NCI-H146 treated with DMSO at 0.1 percent for 48 hours (cell line): ENCODE results near the gene MDK.

Source experiments
- DNase-seq: peaks from one replicate; lab custom pipeline; 2025; ENCODE audit not compliant: unreplicated experiment; lab: John Stamatoyannopoulos, UW

The MDK gene

DNA sequence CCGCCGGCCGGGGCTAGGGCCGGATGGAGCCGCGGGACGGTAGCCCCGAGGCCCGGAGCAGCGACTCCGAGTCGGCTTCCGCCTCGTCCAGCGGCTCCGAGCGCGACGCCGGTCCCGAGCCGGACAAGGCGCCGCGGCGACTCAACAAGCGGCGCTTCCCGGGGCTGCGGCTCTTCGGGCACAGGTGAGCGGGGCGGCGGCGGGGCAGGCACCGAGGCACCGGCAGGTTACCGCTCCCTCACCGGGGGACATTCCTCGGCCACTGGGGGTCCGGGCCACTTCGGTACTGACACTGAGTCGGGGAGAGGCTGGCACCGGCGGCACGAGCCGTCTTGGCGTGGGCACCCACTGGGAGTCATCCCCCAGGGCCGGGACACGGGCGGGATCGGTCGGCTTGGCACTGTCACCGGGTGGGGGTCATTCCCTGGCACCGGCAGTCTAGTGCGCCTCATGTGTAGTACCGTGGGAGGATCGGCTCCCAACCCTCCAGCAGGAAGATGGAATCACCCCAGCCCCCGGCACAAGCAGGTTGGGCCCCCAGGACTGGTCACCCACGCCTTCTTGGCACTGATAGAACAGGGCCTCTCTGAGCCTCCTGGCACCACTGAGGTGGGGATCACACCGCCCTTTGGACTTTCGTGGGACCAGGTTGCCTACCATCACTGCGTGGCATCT lies 33.7 kb upstream of the MDK start:
- DNase-seq: no peak

DNA sequence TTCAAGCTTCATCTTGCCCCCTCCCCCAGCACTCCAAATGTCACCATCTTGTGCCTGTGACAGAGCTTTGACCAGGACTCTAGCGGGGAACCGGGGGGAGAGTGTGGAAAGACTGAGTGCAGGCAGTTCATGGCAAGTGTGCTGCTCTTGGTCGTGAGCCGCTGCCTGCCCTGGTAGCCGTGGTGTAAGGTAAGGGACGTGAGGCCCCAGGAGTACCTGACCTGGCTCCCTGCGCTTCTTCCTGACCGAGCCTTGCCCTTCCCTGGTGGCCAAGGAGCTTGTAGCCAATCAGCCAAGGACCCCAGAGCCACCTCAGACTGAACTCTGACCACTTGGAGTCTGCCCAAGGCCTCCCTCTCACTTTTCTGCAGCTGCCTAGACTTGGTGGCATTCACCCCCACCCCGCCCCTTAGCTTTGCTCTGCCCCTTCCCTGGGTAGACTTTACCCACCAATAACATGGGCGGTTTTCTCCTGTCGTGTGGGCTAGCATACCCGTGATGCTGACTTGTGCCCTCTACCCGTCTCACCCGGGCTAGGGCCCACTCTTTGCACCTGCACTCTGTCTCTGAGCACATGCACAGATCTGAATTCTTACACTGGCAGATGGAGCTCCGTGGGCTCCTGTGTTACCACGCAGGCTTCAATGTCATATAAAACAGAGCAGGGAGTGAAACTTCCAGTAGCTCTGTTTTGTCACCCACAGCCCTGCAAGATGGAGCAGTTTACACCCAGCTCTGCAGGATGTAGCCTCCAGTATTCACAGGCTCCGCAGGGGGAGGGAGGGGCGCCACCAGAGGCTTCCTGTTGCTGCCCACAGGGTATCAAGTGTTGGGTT lies 32.7 kb upstream of the MDK start:
- no peak for DNase-seq

DNA sequence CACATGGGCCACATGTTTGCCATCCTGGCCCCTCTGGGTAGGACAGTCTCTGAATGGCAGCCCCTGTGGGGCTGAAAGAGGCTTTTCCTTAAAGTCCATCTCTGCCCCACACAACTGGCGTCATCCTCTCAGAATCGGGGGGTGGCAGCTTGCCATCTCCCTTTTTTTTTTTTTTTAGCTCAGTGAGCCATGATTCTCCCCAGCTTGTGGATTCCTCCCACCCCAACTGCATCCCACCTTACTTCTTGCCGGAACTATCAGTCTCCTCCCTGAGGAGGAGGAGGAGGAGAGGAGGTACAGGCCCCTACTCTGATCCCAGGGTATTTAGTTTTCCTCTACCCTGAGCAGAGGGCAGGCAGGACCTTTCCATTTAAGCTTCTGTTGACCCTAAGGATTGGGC lies 30.8 kb upstream of the MDK start:
- no peak for DNase-seq

DNA sequence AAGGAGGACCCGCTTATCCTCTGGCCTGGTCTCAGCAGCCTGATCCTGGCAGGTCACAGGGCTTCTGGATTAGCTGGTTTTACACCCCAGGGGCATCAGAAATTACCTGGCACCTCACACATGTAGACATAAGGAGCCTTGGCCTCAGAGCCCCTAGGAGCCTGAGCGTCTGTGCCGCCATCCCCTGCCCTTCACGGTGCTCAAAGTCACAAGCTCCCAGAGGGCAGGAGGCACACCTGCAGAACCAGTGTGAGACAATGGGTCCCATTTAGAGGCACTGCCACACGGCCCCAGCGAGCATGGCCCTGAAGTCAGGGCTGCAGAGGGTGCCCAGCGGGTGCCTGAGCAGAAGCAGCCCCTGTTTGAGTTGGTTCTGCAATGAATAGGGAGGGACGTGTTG lies 30.3 kb upstream of the MDK start:
- no peak for DNase-seq

DNA sequence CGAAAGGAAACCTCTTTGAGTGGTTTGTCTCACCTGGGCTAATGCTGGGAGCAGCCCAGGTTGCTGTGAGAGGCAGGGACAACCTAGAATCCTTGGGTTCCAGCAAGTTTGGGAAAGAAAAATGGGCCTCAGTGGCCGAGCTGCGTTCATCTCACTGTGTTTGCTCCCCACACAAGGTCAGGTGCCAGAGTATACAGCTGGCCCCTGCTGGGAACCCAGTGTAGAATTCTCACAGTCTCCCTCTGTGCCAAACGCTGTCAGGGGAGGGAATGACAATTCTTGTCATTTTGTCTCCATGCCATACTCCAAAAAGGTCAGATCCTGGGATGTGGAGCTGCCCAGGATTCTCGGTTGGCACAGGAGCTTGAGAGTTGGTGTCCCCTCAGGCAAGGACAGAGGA lies 29.9 kb upstream of the MDK start:
- no peak for DNase-seq

DNA sequence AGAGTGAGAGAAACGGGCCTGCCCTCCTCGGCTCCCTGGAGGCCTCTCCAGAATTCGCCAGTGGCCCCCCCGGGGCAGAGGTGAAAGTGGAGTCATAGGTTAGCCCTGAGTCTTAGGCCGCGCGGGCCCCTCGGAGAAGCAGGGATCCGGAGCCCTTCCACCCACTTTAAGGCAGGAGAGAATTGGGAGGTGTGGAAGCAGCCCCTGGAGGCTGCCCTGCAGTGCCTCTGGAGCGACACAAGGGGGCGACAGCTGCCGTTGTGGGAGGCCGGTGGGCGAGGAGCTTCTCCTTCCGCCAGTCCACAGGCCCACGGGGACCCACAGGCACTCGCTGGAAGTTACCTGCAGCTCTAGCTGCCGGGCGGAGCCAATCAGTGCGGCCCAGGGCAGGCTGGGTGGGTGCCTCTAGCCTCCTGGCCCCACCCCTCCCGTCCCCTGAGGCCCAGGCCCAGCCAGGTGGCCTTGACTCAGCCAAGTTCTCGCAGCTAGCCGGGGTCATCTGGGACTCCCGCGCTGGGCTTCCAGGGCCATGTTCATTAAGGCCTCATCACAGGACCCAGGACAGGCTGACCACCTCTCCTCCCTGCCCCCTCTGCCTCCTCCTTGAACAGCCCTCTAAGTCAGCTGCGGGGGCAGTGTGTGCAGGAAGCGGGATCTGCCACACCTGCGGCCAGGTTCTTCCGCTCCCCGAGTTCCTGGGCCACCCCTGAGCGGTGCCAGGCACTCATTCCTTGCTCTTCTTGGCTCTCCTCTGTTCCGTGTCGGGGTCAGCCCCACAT lies 29.2 kb upstream of the MDK start:
- DNase-seq: no peak

DNA sequence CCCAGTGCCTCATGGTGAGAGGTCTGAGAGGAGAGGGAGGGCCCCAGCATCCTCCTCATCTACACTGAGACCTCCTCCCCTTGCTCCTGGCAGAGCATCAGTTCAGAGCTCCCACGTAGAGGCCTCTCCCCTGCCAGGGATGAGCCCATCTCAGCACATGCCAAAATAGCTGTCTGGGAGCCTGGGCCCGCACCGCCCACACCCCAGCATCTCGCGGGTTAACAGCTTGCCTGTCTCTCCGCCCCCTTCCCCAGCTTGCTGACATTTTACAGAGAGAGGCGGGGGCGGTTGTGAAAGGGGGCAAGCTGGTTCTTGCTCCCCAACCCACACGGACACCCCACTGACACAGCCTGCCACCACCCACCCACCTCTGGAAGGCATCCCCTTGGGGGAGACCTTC lies 27.8 kb upstream of the MDK start:
- DNase-seq: no peak

DNA sequence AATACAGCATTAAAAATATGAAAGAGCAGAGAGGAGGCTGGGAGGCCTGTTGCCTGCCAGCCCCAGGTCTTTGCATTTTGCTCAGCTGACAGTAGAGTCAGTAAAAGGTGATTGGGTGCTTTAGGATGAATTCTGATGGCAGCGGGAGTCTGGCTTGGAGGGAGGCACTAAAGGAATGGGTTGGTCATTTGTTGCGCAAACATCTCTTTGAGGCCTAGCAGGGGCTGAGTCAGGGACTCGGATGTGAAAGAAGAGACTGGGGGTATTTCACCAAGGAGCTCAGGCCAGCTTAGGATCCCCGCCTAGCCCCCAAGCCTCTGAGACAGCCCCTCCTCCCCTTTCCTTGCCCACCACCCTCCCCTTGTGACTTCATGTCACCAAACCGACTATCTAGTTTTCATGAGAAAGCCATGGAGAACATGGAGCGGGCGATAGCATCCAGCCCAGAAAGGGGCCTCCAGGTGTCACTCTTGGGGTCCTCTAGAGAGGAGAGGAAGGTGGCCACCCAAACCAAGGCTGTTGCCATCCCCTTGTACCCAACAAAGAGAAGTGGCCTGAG lies 24.5 kb upstream of the MDK start:
- no peak for DNase-seq

DNA sequence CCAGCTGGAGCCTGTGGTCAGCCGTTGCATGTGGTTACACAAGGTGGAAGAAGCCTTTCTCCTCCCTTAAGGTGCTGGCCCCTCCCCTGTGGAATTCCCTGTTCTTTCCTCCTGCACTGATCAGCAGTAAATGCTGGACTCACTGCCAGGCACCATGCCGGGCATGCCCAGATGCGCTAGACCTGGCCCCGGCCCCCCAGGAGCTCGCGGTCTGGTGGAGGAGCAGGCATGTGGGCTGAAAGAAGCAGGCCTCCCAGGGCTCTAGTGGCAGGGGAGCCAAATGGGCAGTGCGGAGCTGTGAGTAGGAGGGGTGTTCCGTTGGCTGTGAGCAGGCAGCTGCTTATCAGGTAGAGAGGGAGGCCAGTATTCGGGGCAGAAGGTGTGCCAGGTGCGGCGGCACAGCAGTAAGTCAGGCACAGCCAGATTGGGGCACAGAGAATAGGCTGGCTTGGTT lies 24.0 kb upstream of the MDK start:
- no peak for DNase-seq

DNA sequence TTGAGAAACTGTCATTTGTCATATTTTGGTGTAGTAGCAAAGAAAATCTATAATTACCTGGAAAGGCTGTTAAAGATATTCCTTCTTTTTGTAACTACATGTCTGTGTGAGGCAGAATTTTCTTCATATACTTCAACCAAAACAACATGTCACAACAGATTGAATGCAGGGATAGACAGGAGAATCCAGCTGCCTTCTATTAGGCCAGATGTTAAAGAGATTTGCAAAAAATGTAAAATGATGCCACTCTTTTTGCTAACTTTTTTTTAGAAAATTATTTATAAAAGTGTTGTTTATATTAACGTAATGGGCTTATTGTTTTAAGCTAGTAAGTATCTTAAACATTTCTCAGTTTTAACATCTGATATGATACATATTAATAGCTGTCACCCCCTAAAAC lies 21.5 kb upstream of the MDK start:
- no peak for DNase-seq

DNA sequence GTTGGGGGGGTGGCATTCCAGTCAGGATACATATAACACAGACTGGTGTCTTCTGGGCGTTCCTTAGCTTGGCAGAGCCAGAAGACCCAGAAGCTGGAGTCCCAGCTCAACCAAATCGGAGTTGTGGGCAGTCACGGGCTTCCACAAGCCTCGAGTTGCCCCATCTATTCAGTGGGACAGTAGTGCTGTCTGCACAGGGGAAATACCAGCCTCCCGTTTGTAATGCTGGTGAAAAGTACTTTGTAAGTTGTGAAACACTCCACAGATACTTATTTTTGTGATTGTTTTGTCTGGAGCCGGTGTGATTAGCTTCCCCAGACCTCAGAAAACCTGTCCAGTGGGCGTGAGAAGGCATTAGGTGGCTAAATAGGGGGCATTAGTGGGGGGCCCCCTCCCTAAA lies 20.6 kb upstream of the MDK start:
- no peak for DNase-seq

DNA sequence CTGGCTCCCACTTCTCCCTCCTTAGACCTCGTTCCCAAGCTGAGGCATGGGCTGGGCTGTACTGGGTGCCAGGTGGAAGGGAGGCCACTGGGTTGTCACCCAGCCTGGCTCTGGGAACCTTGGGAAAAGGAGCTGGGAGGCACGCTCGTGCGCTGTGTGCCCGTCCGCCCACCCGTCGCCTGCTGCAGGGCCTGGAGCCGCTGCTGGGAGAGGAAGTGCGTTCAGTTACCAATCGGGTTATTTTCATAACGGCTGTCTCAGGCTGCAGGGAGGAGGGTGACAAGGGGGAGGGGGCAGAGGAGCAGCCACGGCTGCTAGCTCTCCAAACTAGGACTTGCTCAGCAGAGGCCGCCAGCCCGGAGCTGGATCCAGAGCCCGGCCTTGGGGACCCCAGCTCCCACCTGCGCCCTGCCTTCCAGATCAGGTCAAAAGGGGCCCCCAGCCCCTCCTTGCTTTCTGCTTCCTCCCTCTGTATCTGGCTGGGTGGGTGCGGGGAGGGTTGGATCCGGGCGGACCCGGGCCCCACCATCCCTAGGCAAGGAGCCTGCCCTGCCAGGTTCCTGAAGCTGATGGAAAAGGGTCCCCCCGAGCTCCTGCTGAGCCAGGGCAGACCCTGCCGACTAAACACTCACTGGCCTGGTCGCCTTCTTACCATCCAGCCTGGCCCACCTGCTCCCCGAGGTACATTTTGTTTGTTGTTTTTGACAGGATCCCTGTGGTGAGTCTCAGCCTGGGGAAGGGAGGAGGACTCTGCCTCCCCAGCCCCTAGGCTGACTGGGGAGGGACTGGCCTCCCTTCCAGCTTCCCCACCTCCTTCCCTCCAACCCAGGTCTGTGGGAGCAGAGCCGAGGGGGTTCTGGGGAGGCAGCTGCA lies 19.9 kb upstream of the MDK start:
- DNase-seq: no peak

DNA sequence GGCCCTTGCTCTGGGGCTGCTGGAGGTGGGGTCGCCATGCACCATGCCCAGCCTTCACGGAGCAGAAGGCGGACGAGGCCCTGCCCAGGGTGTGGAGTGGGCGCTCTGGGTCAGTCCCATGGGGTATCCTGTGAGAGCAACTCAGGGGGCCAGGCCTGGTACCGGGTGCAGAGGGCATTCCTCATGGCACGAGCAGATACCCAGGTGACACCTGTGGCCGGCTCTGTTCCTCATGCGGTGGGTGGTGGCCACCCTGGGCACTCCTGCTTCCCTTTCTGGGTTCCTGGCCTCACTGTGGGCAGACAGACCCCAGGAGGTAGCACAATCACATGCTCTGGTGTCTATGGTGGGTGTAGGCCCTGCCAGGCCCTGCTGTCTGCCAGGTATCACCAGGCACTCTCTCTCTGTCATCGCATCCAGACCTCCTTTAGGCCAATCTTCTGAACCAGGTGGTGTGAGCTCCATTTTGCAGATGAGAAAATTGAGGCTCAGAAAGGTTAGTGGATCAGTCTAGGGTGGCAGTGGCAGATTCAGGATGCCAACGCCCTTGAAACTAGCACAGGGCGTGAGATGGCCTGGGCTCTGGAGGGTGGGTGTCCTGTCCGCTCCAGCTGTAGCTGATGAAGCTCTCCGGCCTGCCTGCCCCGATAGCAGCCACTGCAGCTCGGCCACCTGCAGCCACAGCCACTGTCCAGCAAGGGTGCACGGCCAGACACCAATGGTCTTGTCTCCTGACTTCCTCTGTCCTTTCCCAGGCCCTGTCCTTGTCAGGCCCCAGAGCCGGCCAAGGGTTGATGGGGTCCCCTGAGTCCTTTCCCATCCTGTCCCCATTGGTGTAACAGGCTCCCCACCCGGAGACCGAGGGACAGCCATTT lies 19.1 kb upstream of the MDK start:
- DNase-seq: no peak

DNA sequence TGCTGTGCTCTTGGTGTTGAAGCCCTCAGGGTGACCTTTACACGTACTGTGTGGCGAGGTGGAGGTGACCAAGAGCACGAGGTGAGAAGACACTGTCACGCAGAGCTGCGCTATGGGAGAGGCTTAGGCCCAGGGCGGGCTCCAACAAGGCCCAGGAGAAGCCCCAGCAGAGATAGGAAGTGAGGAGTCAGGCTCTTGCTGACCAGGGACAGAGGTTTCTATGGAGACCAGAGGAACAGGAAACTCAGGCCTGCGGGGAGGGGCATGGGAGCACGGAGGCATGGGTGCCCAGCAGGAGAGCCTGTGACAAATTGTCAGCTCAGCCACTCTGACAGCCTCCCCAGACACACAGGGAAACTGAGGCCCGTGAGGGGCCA lies 18.4 kb upstream of the MDK start:
- peak; percentile 56 for DNase-seq

DNA sequence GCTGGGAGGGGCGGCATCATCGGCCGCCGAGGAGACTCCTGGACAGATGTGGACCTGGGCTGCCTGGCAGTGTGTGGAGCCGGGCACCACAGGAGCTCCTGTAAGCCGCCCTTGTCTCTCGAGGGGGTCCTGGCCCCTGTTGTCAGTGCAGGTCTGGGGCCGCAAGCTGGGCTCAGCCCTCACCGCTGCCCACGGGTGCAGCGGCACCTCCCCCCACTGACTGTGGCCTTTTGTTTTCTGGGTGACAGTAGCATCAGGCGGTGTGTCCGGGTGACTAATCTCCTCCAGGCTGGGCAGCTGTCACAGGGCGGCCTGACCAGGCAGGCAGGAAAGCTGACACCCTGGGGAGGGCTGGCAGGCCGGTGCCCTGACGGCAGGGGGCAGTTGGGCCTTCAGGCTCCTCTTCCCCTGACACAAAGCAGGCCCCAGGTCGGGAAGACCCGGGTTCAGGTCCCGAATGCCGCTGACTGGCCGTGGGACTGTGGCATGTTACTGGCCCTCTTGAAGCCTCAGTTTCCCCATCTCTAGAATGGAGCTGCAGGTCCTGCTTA lies 17.9 kb upstream of the MDK start:
- peak; percentile 61 for DNase-seq

DNA sequence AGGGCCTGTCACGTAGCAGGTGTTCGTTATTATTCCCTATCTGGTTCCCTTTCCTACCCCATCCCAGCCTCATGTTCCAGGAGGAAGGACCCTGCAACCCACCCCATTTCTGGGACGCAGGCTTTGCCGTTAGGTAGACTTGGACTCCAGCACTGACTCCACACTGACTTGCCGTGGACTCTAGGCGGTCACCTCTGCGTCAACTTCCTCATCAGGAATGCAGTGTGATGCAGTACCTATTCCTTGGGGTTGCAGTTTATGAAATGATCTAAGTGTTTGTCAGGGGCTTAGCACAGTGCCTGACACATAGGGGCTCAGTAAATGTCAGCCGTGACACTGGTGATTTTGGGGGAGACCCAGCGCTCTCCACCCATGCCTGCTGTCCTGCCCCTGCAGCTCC lies 17.4 kb upstream of the MDK start:
- no peak for DNase-seq

DNA sequence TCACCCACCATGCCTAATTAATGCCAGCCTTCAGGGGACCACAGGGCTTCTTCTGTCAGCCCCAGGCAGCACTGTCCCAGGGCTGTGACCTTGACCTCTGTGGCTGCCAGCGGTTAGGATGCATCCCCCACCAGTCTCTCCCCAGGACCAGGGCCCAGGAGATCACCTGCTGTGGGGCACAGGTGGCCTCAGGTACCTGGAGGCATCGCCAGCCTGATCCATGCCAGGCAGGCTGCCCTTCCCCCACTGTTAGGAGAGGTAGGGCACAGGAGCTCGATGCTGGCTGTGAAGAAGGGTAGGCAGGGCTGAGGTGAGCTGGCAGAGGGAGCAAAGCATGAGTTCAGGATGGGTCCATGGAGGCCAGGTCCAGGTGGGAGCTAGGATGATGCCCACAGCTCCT lies 16.7 kb upstream of the MDK start:
- no peak for DNase-seq

DNA sequence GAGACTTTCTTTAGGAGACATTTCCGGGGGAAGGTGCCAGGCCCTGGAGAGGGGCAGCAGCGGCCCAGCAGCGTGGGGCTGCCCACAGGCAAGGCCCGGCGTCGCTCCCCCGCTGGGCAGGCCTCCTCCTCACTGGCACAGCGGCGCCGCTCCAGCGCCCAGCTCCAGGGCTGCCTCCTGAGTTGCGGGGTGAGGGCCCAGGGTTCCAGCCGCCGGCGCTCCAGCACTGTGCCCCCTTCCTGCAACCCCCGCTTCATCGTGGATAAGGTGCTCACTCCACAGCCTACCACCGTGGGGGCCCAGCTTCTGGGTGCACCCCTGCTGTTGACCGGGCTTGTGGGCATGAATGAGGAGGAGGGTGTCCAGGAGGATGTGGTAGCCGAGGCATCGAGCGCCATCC lies 15.2 kb upstream of the MDK start:
- no peak for DNase-seq

DNA sequence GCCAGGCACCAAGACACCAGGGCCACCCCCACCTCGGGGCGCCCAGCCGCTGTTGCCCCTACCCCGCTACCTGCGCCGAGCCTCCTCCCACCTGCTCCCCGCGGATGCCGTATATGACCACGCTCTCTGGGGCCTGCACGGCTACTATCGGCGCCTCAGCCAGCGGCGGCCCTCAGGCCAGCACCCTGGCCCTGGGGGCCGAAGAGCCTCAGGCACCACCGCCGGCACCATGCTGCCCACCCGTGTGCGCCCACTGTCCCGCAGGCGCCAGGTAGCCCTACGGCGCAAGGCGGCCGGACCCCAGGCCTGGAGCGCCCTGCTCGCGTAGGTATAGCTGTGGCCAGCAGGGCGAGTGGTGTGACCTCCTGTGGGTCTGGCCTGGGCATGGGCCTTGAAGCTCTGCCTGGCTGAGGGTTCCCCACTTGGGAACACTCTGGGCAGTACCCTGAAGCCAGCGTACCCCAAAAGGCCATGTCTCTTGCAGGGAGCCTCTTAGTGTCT lies 14.8 kb upstream of the MDK start:
- no peak for DNase-seq
